Esophagus squamous epithelium (tissue), 4 donors: ENCODE data around the gene TRAPPC3L.

Source experiments
- POLR2A ChIP-seq, 4 donors: fragments of 450-650 bp; IDR thresholded peaks; one replicate each; pipeline ENCODE4 v1.6.1; 2017; ENCODE audit warnings: antibody characterized with exemption in 4 of 4, mild to moderate bottlenecking in 4 of 4, moderate library complexity in 3 of 4
- TF ChIP-seq, protein P1 (sequence below), 6 experiments: fragments of 450-650 bp in 4 of 6; fragments of 200-600 bp in 2 of 6; sonication (generic) in 2 of 6; IDR thresholded peaks; one replicate each; pipeline ENCODE4 v1.5.1; 2016 to 2019; ENCODE audit warnings: antibody characterized with exemption in 6 of 6, mild to moderate bottlenecking in 4 of 6, moderate library complexity in 4 of 6

- TF ChIP-seq POLR2A (IDR thresholded peaks at IDR 0.05), result no peak
- TF ChIP-seq, protein P1, sequence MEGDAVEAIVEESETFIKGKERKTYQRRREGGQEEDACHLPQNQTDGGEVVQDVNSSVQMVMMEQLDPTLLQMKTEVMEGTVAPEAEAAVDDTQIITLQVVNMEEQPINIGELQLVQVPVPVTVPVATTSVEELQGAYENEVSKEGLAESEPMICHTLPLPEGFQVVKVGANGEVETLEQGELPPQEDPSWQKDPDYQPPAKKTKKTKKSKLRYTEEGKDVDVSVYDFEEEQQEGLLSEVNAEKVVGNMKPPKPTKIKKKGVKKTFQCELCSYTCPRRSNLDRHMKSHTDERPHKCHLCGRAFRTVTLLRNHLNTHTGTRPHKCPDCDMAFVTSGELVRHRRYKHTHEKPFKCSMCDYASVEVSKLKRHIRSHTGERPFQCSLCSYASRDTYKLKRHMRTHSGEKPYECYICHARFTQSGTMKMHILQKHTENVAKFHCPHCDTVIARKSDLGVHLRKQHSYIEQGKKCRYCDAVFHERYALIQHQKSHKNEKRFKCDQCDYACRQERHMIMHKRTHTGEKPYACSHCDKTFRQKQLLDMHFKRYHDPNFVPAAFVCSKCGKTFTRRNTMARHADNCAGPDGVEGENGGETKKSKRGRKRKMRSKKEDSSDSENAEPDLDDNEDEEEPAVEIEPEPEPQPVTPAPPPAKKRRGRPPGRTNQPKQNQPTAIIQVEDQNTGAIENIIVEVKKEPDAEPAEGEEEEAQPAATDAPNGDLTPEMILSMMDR (IDR thresholded peaks at IDR 0.05), result no peak
These were observed 82.2 kb downstream of the TRAPPC3L start for GRCh38 chr6:116463301-116463700.
